ENCODE results near the gene SLC15A4.

- TF ChIP-seq POLR2AphosphoS5 (IDR thresholded peaks at IDR 0.05; ENCODE audit: low read depth, low read length) = no peak
- no peak for TF ChIP-seq ZIK1 (CRISPR knock-in tag; IDR thresholded peaks at IDR 0.05; ENCODE audit: borderline replicate concordance, low read depth)
- no peak for TF ChIP-seq ZNF558 (CRISPR knock-in tag; IDR thresholded peaks at IDR 0.05; ENCODE audit: borderline replicate concordance)
- no peak for TF ChIP-seq IRF1 (CRISPR knock-in tag; IDR thresholded peaks at IDR 0.05; ENCODE audit: low read depth)
- TF ChIP-seq REL (CRISPR knock-in tag; conservative IDR thresholded peaks at IDR 0.05) = no peak
- no peak for TF ChIP-seq BRF2 (CRISPR knock-in tag; IDR thresholded peaks at IDR 0.05)
- TF ChIP-seq ZNF567 (CRISPR knock-in tag; IDR thresholded peaks at IDR 0.05; ENCODE audit: borderline replicate concordance) = no peak
- no peak for TF ChIP-seq JUNB (CRISPR knock-in tag; IDR thresholded peaks at IDR 0.05; ENCODE audit: borderline replicate concordance)
- no peak for TF ChIP-seq ELF1 (CRISPR knock-in tag; IDR thresholded peaks at IDR 0.05)
- TF ChIP-seq ARID2 (CRISPR knock-in tag; IDR thresholded peaks at IDR 0.05; ENCODE audit: borderline replicate concordance) = no peak
- TF ChIP-seq CTCF (CRISPR knock-in tag; IDR thresholded peaks at IDR 0.05) = no peak
Observed at GRCh38 chr12:128857133-128857763, 33.5 kb upstream of the SLC15A4 start.
